T-helper 2 cell (primary cell): ENCODE results near the gene NACC2.
"Not testable (repeated sequence)": the region's sequence is repeated elsewhere in the genome, so short reads cannot be mapped to it uniquely, and the experiment has no call there.

Source experiments
- DNase-seq, 5 experiments: peaks; one replicate each; pipeline versions ENCODE4 v3.0.0 to v3.0.0-alpha.2; 2012 to 2022

The NACC2 gene

GRCh38 chr9:136079211-136079915 lies 15.7 kb downstream of the NACC2 start:
- DNase-seq = no peak

- DNase-seq = no peak
These were observed 16.5 kb downstream of the NACC2 start for GRCh38 chr9:136078498-136079011.

DNA sequence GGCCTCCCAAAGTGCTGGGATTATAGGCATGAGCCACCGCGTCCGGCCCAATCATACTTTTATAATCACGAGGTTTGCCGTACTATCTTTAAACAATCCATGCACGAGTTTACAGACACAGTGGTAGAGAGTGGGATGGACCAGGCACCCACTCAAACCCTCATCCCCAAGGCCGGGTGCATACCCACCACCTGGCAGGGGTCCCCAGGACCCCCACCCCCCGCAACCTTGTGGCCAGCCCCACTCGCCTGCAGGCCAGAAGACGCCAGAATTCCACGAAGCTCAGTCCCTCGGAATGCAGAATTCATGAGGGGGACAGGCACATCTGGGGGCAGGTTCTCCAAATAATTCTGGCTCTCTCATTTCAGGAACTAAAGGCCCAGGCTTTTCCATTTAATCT lies 17.1 kb downstream of the NACC2 start:
- DNase-seq = no peak

GRCh38 chr9:136077491-136077890 lies 17.6 kb downstream of the NACC2 start:
- no peak for DNase-seq

DNA sequence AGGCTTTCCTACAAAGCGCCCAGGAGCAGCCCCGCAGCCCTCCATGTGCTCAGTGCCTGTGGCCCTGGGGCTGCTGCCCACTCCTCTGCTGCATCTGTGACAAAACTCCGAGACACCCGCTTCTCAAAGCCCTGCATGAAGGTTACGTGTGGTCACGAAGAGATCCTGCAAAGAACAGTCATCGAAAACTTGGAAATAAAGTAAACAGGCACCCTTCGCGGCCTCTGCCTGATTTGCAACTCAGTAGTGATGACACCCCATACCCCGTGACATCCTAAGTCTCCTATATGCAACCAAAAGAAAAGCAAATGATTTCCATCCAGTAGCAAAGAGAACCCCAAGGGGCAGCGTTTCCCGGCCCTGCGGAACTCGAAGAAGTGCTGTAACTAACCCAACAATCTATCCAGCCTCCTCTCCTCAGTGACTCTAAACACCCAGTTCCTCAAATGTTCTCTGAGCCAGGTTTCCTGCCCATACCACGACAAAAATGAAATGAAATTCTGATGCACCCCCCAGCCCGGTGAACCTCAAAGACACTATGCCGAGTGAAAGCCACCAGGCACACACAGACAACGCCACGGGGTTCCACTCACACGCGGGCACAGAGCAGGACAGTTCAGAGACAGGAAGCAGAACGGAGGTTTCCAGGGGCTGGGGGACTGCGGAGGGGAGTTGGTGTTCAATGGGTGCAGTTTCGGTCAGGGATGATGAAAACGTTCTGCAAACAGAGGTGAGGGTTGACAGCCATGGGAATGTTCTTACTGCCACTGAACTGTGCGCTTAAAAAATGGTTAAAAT lies 19.0 kb downstream of the NACC2 start:
- no peak for DNase-seq

- no peak for DNase-seq
These were observed 19.8 kb downstream of the NACC2 start for GRCh38 chr9:136075134-136075841.

GRCh38 chr9:136074706-136075105 lies 20.4 kb downstream of the NACC2 start:
- no peak for DNase-seq

DNA sequence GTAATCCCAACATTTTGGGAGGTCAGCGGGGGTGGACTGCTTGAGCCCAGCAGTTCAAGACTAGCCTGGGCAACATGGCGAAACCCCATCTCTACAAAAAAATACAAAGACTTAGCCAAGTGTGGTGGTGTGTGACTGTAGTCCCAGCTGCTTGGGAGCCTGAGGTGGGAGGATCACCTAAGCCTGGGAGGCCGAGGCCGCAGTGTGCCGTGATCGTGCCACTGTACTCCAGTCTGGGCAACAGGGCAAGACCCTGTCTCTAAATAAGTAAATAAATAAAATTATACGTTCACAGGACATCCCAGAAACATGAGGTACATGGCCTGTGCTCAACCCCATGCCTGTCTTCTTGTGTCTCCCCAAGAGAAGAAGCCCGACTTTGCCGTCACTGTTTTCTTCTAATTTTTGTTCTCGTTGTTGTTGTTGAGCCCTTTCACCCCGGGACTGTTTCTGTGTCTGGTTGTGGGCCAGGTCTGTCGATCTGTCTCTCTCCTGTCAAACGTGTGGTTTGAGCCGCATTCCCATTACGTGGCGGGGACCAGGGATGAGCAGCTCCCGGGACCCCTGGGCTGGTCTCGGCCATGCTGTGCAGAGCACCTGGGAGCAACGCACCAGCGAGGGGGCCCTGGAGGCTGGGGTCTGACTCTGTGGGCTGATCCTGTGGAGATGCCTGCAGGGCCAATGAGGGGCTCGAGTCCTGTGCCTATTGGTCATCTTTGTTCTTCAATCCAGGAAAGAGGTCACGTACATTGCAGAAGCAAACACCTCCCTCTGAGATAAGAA lies 32.2 kb downstream of the NACC2 start:
- no peak for DNase-seq

- not testable (repeated sequence) for DNase-seq
These were observed 33.2 kb downstream of the NACC2 start for GRCh38 chr9:136061916-136062315.

DNA sequence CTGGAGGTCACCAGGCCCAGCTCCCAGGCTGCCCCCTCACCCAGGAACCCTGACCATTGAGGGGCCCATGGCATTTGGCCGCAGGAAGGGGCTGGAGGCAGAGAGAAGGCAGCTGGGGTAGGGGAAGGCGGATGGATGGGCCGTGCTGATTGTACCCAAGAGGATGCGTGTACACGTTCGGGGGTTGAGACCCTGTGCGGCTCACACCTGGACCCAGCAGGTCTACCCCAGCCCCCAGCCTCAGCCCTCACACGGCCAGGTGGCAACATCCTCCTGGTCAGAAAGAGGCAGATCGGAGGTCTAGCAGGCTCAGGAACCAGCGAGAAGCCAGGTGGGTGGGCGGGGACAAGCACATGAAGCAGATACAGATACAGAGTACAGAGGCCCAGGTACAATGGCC lies 33.7 kb downstream of the NACC2 start:
- no peak for DNase-seq

- DNase-seq = no peak
These were observed 34.3 kb downstream of the NACC2 start for GRCh38 chr9:136060671-136061371.

DNA sequence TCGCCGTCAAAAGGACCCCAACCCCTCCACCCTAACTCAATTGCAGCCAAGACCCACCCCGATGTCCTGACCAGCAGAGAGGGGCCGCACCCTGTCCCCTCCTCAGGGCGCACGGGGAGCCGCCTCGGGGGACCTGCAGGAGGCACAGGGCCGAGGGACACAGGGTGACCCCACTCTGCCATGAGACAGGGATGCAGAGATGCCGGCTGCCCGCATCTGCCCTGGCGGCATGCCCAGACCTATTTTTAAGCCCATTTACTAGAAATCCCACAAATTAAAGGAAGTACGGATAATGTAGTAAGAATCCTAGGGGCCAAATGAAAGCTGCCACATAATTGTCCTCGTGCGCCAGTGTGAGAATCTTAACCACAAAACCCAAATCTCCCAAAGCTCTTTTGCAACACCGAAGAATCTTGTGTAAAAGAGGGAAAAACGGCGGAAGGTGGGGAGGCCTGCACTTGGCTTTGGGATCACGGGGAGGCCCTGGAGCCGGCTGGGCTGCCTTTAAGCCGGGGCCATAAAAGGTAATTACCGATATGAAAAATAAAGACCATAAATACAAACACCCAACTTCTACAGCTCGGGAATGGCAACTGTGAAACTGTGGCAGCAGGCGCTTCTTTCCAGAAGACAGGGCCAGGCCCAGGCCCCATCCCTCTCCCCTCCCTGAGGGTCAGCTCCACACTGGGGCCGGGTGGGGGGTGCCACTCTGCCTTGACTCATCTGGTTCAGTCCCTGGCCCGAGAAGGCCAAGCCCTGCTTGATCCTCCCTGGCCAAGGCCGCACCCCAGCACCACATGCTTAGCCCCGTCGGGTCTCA lies 35.0 kb downstream of the NACC2 start:
- no peak for DNase-seq

DNA sequence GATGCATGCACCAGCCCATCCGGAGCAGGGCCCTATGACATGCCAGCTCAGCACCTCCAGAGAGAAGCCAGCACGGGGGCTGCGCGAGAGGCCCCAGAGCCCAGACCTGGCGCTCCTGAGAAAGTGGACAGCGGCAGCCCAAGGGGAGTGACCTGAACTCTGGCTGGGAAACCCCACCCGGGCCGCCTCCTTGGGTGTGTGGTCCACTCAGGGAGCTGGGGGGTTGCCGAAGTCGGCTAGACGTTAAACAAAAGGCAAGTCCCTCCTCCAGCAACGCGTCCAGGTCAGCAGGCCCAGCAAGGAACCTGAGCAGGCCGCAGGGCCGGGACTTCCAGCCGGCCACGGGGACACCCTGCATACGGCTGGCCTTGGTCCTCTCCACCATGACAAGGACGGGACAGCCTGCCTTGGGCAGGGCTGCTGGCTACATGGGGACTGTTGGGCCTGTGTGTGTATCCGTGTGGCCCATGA lies 35.7 kb downstream of the NACC2 start:
- DNase-seq = no peak

GRCh38 chr9:136058801-136059302 lies 36.2 kb downstream of the NACC2 start:
- DNase-seq = no peak

- DNase-seq = no peak
These were observed 37.0 kb downstream of the NACC2 start for GRCh38 chr9:136058084-136058483.

DNA sequence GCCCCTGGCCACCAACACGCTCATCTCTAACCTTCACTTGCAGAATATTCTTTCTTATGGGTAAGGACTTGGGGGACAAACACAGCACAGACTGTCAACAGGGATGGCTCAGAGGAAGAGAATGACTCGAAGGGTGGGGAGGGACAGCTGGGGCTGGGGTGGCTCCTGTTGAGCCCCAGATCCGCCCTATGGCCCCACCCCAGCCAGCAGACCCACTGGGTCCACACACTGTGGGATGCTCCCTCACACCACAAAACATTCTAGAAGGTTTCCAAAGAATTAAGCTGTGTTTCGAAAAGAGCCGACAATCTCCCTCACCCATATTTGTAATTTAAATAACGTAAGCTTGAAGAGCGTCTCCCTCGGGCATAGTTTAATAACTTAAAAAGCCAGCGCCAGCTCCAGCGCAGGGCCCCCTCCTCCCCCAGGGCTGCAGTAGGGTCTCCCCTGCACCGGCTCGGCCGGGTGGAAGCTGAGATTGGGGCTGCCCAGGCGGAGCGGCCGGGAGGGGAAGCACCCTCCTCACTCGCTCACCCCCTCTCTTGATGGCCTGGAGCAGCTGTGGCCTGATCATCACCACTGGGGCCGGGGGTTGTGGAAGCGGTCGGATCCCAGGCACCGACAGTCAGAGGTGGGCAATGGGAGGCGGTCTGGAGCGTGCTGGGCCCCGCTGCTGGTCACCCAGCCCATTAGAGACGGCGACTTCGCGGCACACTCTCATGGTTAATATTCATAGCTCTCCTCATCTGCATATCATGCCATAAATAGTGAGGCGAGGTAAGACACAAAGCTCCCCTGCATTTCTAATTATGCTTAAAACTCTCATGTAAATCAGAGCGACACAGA lies 37.6 kb downstream of the NACC2 start:
- no peak for DNase-seq

DNA sequence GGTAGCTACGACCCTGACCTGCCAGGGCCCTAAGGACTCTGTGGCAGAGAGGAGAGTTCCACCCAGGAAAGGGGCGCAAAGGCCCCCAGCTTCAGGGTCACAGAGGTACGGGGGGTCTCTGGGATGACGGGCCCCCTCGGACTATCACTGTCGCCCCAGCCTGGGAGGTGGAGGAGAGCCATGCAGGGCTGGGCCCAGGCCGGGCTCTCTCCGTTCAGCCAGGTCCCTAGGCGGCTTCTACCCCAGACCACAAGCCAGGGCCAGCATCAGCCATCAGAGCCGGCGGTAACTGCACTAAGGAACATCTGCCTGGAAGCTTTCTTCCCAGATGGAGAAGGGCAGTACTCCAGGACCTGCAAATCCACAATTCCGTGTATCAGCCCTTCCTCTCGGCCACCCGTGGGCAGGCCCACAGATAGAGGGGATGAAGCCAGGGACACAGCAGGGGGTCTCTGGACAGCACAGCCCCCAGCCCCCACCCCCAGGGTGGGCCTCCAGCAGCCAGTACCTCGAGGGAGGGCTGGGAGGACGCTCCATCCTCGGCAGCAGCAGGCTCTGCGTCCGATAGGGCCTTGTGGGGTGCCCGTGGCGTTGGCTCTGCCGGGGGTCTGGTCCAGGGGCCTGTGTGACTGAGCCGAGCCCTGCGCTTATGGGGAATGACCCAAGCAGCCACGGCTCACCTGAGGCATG lies 38.4 kb downstream of the NACC2 start:
- no peak for DNase-seq

DNA sequence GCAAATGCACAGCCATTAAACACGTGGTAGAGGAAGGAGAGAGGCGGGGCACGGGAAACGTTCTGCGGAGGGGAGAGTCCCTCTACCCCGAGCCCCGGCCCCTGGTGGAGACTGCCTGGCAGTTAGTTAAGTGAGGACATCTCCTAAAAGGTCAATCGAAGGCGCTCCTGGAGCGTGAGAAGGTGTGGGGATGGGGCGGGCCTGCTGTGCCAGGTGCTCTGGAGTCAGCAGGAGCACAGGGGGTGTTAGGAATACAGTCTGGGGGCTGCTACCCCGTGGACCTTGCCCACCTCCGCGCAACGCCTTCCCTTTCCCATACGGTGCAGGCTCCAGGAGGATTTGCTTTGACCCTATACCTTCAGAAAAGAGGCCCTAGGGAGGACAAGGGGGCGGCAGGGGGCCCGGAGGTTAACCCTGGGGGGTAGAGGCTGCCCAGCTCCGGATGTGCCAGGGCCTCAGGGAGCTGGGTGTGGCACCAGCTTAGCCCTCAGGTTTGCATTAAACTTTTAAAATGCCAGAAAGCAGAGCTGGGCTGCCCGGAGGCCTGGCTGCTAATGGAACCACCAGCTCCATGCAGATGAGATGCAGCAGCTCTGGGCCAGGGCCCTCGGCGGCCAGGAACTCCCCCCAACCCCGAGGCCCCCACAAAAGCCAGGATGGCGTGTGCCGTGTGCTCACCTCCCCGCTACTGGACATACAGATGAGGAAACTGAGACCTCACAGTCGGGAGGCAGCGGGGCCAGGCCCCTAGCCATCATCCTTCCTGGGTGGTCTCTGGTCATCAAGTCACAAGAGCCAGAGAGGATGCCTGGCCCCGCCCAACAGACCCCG lies 39.2 kb downstream of the NACC2 start:
- no peak for DNase-seq
